GM18526 (cell line): ENCODE data around the gene SLC25A21.

Experiments
- POLR2A ChIP-seq: IDR thresholded peaks from 3 replicates; pipeline ENCODE4 v1.6.1; 2011; ENCODE audit not compliant: insufficient read length; ENCODE audit errors: extremely low read depth

SLC25A21 gene

DNA sequence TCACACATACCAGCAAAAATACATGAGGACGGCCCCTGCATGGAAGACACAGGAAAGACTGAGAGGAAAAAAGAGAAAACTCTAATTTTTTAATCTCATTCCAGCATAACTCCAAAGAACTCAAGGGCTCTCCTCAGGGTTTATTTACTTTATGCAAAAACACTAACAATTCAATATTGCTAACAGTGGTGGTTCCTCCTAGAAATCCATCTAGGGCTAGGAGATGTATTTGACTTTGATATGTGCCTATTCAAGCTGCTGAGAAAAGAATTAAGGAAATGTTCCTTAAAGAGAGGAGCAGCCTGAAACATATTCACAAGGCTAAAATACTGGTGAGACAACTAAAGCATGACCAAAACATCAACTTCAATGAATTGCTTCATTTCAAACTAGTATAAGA, 57.0 kb downstream of the SLC25A21 start:
- no peak for TF ChIP-seq POLR2A

DNA sequence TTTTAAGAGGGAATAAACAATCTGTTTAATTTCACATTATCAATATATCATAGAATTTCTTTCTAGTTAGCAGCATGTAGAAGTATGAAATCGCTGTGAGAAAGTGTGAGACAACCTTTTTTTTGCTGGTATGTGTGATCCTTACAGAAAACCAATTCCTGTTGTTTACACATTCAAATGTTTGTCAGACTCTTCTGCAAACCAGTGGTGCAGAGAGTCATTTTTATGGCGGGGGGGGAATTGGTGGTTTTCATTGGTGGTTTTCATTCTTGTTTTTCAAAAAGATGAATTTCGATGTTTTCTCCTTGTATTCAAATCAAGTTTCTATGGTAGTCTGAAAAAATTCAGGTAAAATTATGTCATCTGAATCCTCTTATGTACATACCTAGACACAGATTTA, 57.8 kb downstream of the SLC25A21 start:
- TF ChIP-seq POLR2A, result no peak

DNA sequence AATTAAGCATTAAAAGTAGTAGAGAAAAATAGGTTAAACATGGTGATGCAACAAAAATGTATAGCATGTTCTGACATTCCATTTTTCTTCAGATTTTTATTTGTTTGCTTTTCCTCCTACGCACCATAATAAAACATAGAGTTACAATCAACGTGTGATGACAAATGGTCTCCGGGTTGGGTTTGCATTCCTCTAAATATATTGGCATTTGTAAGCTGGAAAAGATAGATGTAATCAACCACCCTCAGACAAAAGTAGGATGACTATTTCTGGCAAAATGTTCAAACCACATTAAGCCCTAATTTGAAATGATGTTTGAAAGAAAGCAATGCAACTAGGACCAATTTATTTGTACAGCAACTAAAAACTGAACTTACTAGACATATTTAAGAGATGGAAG, 58.4 kb downstream of the SLC25A21 start:
- TF ChIP-seq POLR2A, result no peak

DNA sequence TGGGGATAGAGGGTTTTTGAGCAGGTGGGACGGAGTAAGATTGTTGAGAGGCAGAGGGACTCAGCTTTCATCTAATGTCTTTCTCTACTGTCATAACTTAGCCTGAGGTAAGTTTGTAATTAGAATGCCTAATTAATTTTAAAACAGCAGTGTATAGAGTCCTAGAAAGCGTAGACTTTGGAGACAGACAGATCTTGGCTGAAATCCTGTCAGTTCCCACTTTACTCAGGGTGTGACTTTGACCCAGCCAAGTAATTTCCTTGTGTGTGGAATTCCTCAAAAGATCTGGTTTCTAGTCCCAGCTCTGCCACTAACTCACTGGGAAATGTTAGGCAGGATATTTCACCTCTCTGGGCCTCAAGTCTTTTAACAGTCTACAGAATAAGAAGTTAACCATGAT, 74.3 kb downstream of the SLC25A21 start:
- no peak for TF ChIP-seq POLR2A

DNA sequence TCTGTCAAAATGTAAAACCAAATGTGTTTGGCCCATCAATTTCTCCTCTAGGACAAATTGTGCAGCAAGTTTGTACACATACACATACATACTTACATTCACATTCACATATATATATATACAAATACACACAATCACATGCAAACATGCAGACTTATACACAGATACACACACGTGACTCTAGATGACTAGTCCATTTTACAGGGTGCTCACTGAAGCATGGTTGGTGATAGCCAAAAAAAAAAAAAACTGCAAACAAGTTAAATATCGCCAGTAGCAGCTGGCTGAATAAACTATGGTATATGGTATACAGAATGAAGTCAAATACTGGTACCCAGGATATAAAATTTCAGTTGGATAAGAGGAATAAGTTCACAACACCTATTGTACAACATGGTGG, 77.9 kb downstream of the SLC25A21 start:
- no peak for TF ChIP-seq POLR2A

DNA sequence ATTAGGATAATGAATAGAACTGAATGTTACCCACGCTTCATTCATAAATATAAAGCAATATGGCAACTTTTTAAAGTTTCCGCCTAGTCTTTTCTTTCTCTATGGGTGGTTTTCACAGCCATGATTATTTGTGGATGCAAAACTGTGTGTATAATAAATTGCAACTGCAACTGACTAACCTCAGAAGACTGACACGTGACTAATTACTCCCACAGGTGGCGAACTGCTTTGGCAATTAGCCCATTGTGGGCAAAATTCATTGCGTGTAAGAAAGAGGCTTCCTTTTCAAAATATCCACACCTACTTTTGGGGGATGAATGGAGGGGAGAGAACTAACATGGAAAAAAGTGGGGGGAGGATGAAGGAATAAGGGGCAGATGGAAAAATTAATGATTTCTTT, 79.0 kb downstream of the SLC25A21 start:
- no peak for TF ChIP-seq POLR2A

DNA sequence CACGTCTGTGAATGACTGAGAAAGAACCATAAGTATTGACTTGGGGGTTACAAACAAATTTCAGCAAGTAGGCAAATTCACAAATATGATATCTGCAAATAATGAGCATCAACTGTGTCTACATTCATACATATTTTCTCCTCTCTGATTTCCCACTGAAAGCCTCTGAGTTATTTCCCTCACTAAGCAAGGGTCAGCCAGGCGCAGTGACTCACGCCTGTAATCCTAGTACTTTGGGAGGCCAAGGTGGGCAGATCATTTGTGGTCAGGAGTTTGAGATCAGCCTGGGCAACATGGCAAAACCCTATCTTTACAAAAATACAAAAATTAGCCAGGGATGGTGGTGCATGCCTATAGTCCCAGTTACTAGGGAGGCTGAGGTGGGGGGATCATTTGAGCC, 80.8 kb downstream of the SLC25A21 start:
- no peak for TF ChIP-seq POLR2A

DNA sequence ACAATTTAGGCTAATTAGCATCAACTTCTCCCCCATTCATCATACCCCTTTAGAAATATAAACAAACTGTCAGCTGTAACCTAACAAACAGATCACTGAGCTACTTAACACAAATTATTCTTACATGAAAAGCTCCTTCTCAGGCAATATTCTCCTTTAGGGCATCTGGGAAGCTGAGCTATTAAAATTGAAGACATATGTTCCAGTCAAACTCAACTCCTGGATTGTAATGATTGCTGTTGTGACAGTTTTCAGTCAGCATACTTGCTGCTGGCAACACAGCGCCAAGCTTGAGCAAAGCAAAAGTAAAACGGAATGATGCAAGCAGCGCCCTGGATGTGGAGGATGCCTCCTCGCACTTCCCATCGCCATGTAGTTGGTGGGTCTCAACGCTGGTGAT, 82.4 kb downstream of the SLC25A21 start:
- no peak for TF ChIP-seq POLR2A

DNA sequence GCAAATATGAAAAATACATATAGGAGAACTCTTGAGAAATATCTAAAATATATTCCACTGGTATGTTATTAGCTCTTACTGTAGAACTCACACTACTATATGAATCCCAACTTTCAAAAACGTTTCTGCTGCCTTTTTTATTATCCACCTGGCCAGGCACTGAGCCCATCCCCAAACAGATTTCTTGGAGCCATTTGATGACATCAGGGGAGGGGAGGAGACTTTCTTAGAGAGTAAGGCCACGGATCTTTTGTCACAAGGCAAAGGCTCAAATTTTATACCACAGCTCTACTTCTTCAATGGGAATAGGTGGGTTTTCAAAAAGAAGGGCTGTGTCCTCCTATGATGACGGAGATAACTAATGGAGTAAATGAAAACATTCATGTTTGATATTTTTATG, 83.0 kb downstream of the SLC25A21 start:
- no peak for TF ChIP-seq POLR2A

DNA sequence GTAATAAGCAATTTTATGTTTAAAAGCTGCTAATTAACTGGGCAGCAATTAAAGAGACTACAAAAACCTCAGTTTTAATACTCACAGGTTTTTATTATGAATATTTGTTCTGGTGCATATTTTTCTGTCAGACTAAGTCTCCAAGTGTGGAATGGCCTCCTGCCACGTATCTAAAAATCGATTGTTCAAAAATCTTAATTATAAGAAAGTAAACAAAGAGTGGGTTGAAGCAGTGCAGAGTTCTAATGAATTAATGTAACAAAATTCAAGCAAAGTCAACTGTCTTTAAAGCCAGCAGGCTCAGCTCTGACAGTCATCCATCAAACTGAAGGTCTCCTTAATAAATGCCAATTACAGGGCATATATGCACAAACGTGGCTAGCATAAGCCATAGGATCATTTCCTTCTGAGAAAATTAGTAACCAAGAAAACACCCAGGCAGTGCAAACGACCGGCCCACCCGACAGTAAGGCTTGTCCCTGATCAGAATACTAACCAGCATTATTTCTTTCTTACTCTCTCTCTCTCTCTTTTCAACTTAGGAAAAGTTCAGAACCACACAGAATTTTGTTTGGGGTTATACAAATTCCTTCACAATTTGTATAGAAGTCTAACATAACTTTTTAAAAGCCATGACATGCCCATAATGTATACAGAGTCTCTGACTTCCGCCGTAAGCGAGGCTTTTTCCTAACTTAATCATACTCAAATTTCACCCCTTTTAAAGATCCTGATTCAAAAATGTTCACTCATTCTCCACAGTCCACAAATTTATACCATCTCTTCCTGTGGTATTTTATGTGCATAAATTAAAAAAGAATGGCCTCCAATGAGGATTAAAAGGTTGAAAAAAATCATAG, 83.8 kb downstream of the SLC25A21 start:
- no peak for TF ChIP-seq POLR2A

DNA sequence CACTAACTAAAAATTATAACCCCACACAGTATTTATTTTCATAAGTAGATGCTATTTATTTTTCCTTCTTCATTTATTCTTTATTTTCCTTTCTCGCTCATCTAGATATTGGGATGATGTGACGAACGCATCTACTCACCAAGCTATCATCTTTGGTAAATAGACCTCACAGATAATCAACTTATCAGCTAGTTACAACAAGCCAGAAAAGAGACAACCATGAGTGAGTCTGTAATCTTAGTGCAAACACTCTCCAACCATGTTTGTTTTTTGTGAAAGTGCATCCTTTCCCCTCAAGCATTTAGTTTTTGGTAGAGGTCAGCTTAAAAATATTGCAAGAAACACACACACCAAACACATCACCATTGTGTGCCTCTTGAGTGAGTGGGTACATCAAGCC, 84.9 kb downstream of the SLC25A21 start:
- TF ChIP-seq POLR2A, result no peak

DNA sequence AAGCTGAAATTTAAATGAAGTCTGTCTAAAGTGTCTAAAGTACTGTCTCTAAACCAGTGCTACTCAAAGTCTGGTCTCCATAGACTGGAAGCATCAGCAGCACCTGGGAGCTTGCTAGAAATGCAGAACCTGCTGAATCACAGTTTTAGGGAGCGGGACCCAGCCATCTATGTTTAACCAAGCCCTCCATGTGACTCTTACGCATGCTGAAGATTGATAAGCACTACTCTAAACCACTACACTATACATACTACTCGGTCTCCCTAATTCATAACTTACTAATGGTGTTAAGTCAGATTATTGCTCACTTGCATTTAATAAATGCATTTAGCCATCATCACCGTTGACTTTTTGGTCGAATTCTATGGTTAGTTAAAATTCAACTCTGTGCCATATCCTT, 88.8 kb downstream of the SLC25A21 start:
- TF ChIP-seq POLR2A, result no peak

DNA sequence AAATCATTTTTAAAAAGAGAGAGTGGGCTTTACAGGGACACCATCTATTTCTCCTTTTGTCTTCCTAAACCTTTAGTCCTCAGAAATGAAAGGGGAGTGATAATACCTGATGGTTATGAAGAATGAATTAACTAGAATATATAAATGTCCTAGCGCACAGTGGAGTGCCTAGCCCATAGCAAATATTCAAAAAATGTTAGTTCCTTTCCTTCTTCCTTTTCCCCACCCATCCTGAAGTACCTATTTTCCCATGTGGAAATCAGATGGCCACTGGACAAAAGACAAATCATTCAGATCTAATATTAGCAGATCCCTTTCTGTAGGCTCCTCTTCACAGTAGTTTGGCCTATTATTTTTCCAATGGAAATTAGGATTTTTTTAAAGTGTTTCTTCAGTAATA, 90.0 kb downstream of the SLC25A21 start:
- no peak for TF ChIP-seq POLR2A

DNA sequence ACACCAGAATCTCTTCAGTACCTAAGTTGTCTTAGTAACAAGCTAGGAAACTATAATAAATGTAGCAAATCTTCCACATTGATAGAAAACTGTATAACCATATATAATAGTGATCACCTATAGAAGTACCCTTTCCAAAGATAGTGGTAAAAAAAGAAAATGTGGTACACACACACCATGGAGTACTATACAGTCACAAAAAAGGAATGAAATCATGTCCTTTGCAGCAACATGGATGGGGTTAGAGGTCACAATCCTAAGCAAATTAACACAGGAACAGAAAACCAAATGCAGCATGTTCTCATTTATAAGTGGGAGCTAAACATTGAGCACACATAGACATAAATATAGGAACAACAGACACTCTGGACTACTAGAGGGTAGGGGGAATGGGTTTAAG, 90.5 kb downstream of the SLC25A21 start:
- no peak for TF ChIP-seq POLR2A

DNA sequence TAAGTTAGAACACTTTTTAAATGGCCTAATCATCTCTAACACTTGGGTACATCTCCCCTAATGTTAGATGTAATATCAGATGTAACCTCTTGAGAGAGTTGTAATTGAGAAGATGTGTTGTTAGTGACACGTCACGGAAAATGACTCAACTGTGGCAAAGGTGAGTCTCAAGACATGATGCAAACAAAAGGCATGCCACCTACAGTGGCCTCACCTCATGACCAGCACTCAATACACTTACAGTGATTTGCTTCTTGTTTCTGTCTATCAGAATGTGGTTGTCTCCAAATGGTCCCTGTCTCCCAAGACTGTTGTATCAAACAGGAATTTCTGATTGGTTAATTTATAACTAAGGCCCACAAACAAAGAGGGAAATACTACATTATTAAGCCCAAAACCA, 91.2 kb downstream of the SLC25A21 start:
- TF ChIP-seq POLR2A, result no peak

DNA sequence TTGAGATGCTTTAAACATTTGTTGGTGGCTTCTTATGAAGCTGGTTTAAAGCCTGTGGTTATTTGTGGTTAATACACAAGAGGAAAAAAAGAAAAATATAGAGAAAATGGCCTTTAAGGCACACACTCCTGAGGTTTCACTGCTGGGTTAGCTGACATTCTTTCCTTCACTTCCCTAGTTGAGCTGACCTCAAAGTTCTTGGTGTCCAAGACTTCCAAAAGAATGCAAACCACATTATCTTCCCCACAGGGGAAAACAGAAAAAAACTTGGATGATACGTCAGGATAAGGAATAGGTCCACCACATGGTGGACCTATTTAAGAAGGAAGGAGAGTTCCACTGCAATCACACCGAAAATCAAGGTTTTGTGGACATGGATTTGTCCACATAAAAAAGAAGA, 94.3 kb downstream of the SLC25A21 start:
- TF ChIP-seq POLR2A, result no peak

DNA sequence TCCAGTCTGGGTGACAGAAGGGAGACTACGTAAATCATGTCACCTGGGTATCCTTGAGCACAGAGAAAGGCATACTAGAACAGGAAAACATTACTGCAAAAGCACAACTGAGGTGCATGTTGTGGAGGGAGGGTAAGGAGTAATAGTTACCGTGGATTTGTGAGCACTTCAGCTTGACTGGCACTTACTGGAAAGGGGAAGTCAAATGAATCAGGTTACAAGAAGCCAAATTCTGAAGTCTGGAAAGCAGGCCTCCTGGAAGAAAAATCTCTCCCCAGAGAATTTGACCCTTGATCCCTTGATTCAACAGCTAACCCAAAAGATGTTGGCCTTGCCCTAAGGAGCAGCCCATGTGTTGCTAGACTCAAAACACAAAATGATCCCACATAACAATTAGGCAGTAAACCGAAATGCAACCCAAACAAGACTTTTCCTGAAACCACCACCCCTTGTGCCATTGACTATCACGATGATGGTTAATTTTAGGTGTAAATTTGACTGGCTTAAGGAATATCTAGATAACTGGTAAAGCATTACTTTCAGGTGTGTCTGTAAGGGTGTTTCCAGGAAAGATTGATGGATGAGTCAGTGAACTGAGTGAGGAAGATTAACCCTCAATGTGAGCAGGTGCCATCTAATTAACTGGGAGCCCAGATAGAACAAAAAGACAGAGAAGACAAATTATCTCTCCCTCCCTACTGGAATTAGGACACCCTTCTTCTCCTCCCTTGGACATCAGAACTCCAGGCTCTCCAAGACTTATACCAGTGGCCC, 108.8 kb downstream of the SLC25A21 start:
- TF ChIP-seq POLR2A, result no peak

DNA sequence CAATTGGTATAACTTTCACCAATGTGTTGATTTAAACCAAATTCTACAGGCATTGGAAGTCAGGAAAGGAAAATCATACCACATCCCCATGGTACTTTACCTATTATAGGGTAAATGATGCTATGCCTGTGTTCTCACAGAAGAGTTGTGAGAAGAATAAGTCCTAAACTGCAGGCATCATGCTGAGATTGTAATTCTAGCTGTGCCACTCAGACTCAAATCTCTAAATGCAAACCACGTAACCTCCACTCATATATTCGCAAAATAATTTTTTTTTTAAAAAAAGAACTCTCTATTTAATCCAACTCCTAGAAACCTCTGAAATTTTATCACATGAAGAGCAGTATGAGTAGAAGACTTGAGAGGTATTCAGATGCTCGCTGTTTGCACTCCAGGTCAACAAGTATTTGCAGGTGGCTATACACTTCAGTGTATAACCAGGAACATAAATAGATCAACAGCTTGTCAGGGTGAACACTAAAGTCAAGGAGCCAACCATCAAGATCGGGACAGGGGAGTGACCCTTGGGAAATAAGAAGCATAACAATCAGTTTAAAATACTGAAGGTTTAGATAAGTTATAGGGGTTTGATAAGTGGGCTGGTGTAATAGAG, 110.1 kb downstream of the SLC25A21 start:
- TF ChIP-seq POLR2A, result no peak
